Activated T-cell treated with anti-CD3 and anti-CD28 coated beads, Interleukin-2, amount 50 U/mL, for 72 hours (primary cell): Measurements from ENCODE around the gene ST3GAL2. TPM values are rescaled to one million over a fixed set of nuclear protein-coding genes. Genes with fewer than 3 reads are reported as not detected.

Experiments
- ATAC-seq, 2 donors: fragments of 150-1000 bp; cut with Tn5 transposase; replicated peaks in 1 of 2; 2 replicates each; pipeline ENCODE4 v1.10.0; 2021; ENCODE audit warnings: moderate library complexity in 2 of 2, mild to moderate bottlenecking in 1 of 2
- DNase-seq, 2 donors: peaks; one replicate each; pipeline ENCODE4 v3.0.0; 2021 to 2022; ENCODE audit warnings: mixed read lengths in 1 of 2
- H3K27ac Mint-ChIP-seq: one replicate; pipeline ENCODE4 v1.8.0; 2022; ENCODE audit warnings: mild to moderate bottlenecking, moderate library complexity, mixed read lengths
- H3K27me3 Mint-ChIP-seq: one replicate; pipeline ENCODE4 v1.8.0; 2022; ENCODE audit warnings: low read depth, mixed read lengths
- H3K36me3 Mint-ChIP-seq, 2 donors: one replicate each; pipeline ENCODE4 v1.8.0; 2022; ENCODE audit warnings: mixed read lengths in 2 of 2, mild to moderate bottlenecking in 1 of 2; ENCODE audit not compliant: insufficient read depth in 2 of 2
- H3K4me1 Mint-ChIP-seq: one replicate; pipeline ENCODE4 v1.8.0; 2022; ENCODE audit warnings: low read depth, mixed read lengths
- H3K4me3 Mint-ChIP-seq, 2 donors: one replicate each; pipeline ENCODE4 v1.8.0; 2022; ENCODE audit warnings: mild to moderate bottlenecking in 2 of 2, mixed read lengths in 2 of 2, moderate library complexity in 2 of 2
- H3K9me3 Mint-ChIP-seq, 2 donors: one replicate each; pipeline ENCODE4 v1.8.0; 2022; ENCODE audit warnings: mixed read lengths in 2 of 2
- total RNA-seq, 2 donors: library from RNA; stranded (reverse); gene quantifications; one replicate each; pipeline ENCODE4 v1.2.3, GENCODE V29; 2022

The ST3GAL2 gene
- total RNA-seq, 2 donors from 2014 or later = 15.9 to 18.3 TPM

DNA sequence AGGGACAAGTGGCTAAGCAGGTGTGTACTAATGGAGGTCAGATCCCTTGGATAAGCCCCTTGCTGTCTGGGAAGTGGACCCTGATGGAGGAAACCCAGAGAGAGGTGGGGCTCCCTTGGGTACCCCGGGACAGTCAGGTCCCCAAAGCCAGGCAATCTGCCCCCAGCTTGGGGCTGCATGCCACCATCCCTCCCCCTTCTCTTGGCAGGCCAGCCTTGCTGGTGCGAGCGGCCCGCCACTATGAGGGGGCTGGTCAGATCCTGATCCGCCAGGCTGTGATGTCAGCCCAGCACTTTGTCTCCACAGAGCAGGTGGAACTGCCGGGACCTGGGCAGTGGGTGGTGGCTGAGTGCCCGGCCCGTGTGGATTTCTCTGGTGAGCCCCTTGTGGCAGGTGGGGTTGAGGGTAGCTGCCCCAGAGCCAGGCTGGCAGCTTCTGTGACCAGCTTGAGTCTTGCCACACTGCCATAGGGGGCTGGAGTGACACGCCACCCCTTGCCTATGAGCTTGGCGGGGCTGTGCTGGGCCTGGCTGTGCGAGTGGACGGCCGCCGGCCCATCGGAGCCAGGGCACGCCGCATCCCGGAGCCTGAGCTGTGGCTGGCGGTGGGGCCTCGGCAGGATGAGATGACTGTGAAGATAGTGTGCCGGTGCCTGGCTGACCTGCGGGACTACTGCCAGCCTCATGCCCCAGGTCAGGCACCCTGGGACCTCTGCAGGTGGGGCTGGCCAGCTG, 35.6 kb upstream of the ST3GAL2 start:
- no peak for DNase-seq
- ATAC-seq = no peak
- Mint-ChIP-seq H3K27me3 (no peaks in the 10 kb centered on the region), H3K27ac (no peak overlapping the region), H3K4me3 (no peak overlapping the region), H3K9me3 (no peaks in the 10 kb centered on the region), H3K36me3 (peaks cover 0 to 3% of the 10 kb centered on the region in 2 donors), H3K4me1 (peaks cover 37% of the 10 kb centered on the region)

DNA sequence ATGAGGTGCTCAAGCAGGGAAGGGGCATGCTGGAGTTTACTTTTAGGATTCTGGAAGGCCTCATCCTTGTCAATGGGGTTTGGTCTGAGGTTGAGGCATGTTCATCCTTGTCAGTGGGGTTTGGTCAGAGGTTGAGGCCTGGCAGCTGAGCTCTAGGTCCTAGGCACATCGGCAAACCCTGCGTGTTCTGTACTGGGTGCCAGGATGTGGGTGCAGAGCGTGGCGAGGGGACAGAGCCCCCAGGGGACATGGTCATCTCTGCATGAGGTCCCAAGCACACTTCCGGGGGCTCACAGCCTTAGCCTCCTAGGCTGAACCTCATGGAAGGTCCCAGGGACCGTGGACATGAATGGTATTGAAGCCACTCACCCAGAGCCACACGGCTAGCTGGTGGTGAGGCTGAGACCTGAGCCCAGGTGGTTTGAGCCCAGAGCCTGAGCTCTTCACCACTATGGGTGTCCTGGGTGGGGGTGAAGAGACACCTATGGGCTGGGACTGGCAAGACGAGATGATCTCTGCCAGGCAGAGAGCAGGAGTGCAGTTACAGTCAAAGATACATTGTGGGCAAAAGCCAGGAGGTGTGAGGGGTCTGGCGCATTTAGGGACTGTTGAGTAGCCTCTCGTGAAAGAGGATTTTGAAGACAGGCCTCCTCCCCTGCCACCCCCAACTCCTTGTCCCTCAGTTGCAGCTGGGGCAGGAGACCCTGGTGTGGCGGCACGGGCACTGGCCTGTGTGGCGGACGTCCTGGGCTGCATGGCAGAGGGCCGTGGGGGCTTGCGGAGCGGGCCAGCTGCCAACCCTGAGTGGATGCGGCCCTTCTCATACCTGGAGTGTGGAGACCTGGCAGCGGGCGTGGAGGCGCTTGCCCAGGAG, 34.8 kb upstream of the ST3GAL2 start:
- peaks cover 33% of the 10 kb centered on the region for H3K4me1 Mint-ChIP-seq
- ATAC-seq (no peak), DNase-seq (no peak)
- no peak overlapping the region for H3K27ac Mint-ChIP-seq
- no peaks in the 10 kb centered on the region for H3K27me3 Mint-ChIP-seq
- no peaks in the 10 kb centered on the region for H3K9me3 Mint-ChIP-seq
- peaks cover 0 to 3% of the 10 kb centered on the region in 2 donors for H3K36me3 Mint-ChIP-seq
- H3K4me3 Mint-ChIP-seq = no peak overlapping the region

DNA sequence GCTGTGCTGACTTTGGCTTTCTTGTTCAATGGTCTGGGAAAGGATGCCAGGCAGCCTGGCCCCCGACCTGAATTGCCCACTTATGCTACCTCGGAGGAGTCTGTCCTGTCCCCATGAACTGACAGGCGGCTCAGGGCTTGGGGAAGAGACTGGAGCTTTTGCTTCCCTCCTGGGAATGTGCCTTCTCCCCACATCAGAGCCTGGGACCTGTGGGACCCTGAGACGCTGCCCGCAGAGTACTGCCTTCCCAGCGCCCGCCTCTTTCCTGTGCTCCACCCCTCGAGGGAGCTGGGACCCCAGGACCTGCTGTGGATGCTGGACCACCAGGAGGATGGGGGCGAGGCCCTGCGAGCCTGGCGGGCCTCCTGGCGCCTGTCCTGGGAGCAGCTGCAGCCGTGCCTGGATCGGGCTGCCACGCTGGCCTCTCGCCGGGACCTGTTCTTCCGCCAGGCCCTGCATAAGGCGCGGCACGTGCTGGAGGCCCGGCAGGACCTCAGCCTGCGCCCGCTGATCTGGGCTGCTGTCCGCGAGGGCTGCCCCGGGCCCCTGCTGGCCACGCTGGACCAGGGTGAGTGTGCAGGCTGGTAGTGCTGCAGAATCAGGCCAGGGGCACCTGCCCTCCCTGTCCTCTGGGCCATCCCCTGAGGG, 34.0 kb upstream of the ST3GAL2 start:
- DNase-seq (no peak), ATAC-seq (no peak)
- no peaks in the 10 kb centered on the region for H3K27me3 Mint-ChIP-seq
- peaks cover 25% of the 10 kb centered on the region for H3K4me1 Mint-ChIP-seq
- no peak overlapping the region for H3K27ac Mint-ChIP-seq
- H3K4me3 Mint-ChIP-seq = no peak overlapping the region
- peaks cover 0 to 2% of the 10 kb centered on the region in 2 donors for H3K36me3 Mint-ChIP-seq
- H3K9me3 Mint-ChIP-seq = no peaks in the 10 kb centered on the region

DNA sequence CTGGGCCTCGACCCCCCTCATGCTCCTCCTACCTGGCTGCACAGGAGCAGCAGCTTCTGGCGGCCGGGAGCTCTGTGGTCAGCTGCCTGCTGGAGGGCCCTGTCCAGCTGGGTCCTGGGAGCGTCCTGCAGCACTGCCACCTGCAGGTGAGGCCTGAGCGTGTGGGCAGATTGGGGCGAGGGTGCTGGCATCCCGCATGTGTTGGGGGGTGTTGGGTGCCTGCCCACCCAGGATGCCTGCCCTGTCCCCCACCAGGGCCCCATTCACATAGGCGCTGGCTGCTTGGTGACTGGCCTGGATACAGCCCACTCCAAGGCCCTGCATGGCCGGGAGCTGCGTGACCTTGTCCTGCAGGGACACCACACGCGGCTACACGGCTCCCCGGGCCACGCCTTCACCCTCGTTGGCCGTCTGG, 32.0 kb upstream of the ST3GAL2 start:
- Mint-ChIP-seq H3K9me3 (no peaks in the 10 kb centered on the region), H3K36me3 (no peaks in the 10 kb centered on the region), H3K27ac (no peak overlapping the region), H3K4me3 (no peak overlapping the region), H3K4me1 (peaks cover 5% of the 10 kb centered on the region), H3K27me3 (no peaks in the 10 kb centered on the region)
- no peak for ATAC-seq
- no peak for DNase-seq

DNA sequence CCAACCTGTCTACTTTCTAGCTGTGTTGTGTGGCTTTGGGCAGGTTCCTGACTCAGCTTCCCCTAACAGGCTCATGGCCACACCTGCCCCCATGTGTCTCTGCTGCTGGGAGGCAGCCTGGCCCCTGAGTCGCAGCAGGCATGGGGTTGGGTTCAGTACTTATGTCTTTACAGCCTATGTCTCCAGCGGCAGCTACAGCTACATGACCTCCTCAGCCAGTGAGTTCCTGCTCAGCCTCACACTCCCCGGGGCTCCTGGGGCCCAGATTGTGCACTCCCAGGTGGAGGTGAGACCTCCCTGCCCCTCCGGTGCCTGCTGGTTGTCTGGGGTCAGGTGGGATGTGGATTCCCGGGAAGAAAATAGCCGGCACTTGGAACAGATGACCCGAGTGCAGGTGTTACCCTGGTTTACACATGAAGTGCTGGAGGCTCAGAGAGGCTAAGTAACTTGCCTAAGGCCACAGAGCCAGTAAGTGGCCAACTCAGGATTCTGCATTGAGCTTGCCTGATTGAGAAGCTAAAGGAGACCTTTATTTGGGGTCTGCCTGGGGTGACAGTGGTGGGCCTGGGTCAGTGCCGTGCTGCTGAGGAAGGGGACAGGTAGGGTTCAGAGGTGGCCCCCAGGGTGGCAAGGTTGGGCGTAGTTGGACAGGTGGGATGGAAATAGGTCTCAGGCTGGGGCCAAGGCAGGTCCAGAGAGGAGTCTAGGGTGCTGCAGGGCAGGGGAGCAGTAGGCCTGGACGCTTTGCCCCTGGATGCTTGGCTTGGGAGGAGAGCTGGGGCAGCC, 31.4 kb upstream of the ST3GAL2 start:
- H3K27me3 Mint-ChIP-seq = no peaks in the 10 kb centered on the region
- H3K36me3 Mint-ChIP-seq = no peaks in the 10 kb centered on the region
- no peaks in the 10 kb centered on the region for H3K9me3 Mint-ChIP-seq
- H3K27ac Mint-ChIP-seq = no peak overlapping the region
- no peaks in the 10 kb centered on the region for H3K4me1 Mint-ChIP-seq
- no peak for DNase-seq
- H3K4me3 Mint-ChIP-seq = no peak overlapping the region
- ATAC-seq = no peak

DNA sequence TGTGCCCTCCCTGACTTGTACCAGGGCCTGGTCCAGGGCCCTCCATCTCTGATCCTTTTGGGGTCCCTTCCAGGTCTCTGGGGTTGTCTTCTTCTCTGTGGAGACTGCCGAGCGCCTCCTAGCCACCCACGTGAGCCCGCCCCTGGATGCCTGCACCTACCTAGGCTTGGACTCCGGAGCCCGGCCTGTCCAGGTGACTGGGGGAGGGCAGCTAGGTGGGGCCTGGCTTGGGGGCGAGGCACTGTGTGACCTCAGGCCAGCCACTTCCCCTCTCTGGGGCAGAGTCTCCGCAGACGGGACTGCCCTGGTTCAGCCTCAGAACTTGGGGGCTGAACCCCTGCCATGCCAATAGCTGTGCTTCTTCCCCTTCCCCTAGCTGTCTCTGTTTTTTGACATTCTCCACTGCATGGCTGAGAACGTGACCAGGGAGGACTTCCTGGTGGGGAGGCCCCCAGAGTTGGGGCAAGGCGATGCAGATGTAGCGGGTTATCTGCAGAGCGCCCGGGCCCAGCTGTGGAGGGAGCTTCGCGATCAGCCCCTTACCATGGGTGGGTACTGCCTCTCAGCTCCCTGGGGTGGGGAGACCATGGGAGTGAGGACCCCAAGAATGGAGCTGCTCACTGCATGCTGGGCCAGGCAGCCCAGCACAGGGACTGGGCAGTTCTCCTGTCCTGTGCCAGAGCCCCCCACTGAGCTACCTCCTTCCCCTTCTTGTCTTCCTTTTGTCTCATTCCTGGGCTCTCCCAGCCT, 30.1 kb upstream of the ST3GAL2 start:
- peaks cover 0 to 2% of the 10 kb centered on the region in 2 donors for H3K36me3 Mint-ChIP-seq
- H3K4me3 Mint-ChIP-seq = no peak overlapping the region
- DNase-seq (no peak), ATAC-seq (no peak)
- H3K27me3 Mint-ChIP-seq = no peaks in the 10 kb centered on the region
- no peaks in the 10 kb centered on the region for H3K4me1 Mint-ChIP-seq
- no peaks in the 10 kb centered on the region for H3K9me3 Mint-ChIP-seq
- H3K27ac Mint-ChIP-seq = no peak overlapping the region

DNA sequence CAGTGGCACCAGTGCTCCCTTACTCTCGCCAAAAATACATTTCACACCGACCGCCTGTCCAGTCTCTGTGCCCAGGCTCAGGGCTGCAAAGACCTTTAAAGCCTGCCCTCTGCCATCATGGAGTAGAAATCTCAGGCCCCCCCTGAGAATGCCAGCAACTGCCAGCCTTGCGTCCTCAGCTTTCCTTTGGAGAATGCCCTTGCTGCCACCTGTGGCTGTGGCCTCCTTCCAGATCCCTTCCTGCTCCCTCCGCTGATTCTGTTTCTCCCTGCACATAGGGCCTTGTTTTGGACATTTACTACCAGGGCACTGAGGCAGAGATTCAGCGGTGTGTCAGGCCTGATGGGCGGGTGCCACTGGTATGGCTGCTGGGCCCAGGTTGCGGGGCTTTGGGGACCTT, 28.7 kb upstream of the ST3GAL2 start:
- H3K27ac Mint-ChIP-seq = no peak overlapping the region
- DNase-seq = no peak
- peaks cover 0 to 2% of the 10 kb centered on the region in 2 donors for H3K36me3 Mint-ChIP-seq
- no peaks in the 10 kb centered on the region for H3K9me3 Mint-ChIP-seq
- no peaks in the 10 kb centered on the region for H3K27me3 Mint-ChIP-seq
- no peak for ATAC-seq
- H3K4me3 Mint-ChIP-seq = no peak overlapping the region
- H3K4me1 Mint-ChIP-seq = no peaks in the 10 kb centered on the region

DNA sequence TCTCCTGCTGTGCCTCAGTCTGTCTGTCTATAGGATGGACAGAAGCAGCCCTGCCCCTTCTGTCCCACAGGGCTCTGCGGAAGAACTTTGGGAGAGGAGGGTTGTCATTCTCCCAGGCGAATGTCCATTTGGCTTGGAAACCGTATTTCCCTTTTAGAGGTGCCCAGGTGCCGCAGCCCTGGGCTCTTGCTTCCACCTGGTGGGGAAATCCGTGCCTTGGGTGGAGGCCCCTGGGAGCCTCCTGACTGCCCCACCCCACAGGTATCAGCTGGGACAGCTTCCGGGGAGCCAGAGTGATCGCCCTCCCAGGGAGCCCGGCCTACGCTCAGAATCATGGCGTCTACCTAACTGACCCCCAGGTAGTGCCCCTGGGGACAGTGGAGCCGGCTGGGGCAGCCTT, 28.2 kb upstream of the ST3GAL2 start:
- no peaks in the 10 kb centered on the region for H3K4me1 Mint-ChIP-seq
- no peaks in the 10 kb centered on the region for H3K27me3 Mint-ChIP-seq
- ATAC-seq = no peak
- no peak overlapping the region for H3K27ac Mint-ChIP-seq
- no peak for DNase-seq
- no peak overlapping the region for H3K4me3 Mint-ChIP-seq
- peaks cover 0 to 2% of the 10 kb centered on the region in 2 donors for H3K36me3 Mint-ChIP-seq
- H3K9me3 Mint-ChIP-seq = no peaks in the 10 kb centered on the region

DNA sequence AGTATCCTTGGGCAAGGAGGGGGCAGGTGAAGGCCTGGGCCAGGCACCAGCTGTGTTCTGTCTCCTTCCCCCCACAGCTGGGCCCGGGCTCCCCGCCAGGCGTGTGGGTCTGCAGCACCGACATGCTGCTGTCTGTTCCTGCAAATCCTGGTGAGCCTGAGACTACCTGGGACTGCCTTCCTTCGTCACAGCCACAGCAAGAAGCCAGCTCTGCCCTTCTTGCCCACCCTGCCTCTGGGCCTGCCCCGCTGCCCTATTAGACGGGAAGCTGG, 27.8 kb upstream of the ST3GAL2 start:
- no peak overlapping the region for H3K27ac Mint-ChIP-seq
- peaks cover 0 to 2% of the 10 kb centered on the region in 2 donors for H3K36me3 Mint-ChIP-seq
- DNase-seq = no peak
- H3K9me3 Mint-ChIP-seq = no peaks in the 10 kb centered on the region
- no peaks in the 10 kb centered on the region for H3K27me3 Mint-ChIP-seq
- no peaks in the 10 kb centered on the region for H3K4me1 Mint-ChIP-seq
- no peak overlapping the region for H3K4me3 Mint-ChIP-seq
- ATAC-seq = no peak

DNA sequence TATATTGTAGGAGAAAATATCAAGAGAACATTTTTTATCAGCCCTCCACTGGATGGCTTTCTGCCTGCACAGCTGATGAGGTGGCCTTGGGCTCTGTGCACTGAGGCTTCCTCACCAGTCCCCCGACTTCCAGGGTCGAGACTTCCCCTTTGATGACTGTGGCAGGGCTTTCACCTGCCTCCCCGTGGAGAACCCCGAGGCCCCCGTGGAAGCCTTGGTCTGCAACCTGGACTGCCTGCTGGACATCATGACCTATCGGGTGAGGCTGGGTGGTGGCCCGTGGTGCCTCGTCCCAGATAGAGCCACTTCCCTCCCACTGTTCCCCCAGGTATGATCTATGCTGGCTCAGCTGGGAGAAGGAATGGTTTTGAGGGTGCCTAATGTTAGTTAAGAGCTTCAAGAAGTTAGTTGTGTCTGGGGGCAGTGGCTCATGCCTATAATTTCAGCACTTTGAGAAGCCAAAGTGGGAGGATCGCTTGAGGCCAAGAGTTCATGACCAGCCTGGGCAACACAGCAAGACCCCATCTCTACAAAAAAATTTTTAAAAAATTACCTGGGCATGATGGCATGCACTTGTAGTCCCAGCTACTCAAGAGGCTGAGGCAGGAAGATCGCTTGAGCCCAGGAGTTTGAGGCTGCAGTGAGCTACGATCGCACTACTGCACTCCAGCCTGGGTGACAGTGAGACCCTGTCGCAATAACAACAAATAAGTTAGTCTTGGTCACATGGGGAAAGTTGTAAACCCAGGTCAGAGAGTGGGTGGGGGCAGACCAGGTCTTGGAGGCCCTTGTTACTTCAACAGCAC, 27.3 kb upstream of the ST3GAL2 start:
- Mint-ChIP-seq H3K36me3 (peaks cover 0 to 2% of the 10 kb centered on the region in 2 donors), H3K9me3 (no peaks in the 10 kb centered on the region), H3K27me3 (no peaks in the 10 kb centered on the region), H3K27ac (no peak overlapping the region), H3K4me1 (no peaks in the 10 kb centered on the region), H3K4me3 (no peak overlapping the region)
- DNase-seq (no peak), ATAC-seq (no peak)

DNA sequence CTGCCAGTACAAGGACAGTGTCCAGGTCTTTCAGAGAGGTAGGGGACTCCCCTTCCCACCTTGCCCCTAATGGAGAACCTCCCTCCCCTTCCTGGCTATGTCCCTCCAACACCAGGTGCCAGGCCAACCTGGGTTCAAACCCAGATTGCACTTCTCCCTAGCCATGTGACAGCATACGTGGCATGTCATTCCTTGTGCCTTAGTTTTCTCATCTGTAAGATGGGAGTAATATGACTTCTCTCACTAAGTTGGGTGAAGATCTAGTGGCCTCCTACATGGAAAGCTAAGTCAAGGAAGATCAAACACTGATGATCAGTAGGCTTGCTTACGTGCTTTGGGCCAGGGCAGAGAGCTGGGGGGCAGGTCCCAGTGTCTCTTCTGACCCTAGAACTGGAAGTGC, 24.3 kb upstream of the ST3GAL2 start:
- no peaks in the 10 kb centered on the region for H3K9me3 Mint-ChIP-seq
- no peaks in the 10 kb centered on the region for H3K4me1 Mint-ChIP-seq
- ATAC-seq = no peak
- H3K27ac Mint-ChIP-seq = no peak overlapping the region
- H3K4me3 Mint-ChIP-seq = no peak overlapping the region
- no peaks in the 10 kb centered on the region for H3K27me3 Mint-ChIP-seq
- peaks cover 0 to 2% of the 10 kb centered on the region in 2 donors for H3K36me3 Mint-ChIP-seq
- DNase-seq = no peak
